H9 (cell line): Measurements from ENCODE around the gene MICU1. TPM values are rescaled to one million over a fixed set of nuclear protein-coding genes. Genes with fewer than 3 reads are reported as not detected.

Experiments
- DNase-seq: peaks from one replicate; pipeline ENCODE4 v3.0.0-alpha.2; 2017
- H2AFZ ChIP-seq: one replicate; pipeline ENCODE4 v1.6.1; 2013; ENCODE audit warnings: mild to moderate bottlenecking, low read length, control low read depth, moderate library complexity
- H2AK5ac ChIP-seq: 2 replicates; pipeline ENCODE4 v1.6.1; 2013; ENCODE audit warnings: low read length, control low read depth, mixed read lengths; ENCODE audit not compliant: insufficient read length
- H2BK120ac ChIP-seq: one replicate; pipeline ENCODE4 v1.6.1; 2013; ENCODE audit warnings: low read depth, mild to moderate bottlenecking, low read length, control low read depth, inconsistent platforms; ENCODE audit not compliant: poor library complexity, severe bottlenecking
- H2BK12ac ChIP-seq: 2 replicates; pipeline ENCODE4 v1.6.1; 2013; ENCODE audit warnings: low read length, control low read depth, mixed read lengths, low read depth; ENCODE audit not compliant: insufficient read length
- H2BK15ac ChIP-seq: 2 replicates; pipeline ENCODE4 v1.6.1; 2013; ENCODE audit warnings: low read depth, low read length, control low read depth
- H2BK20ac ChIP-seq: one replicate; pipeline ENCODE4 v1.6.1; 2013; ENCODE audit warnings: low read depth, mild to moderate bottlenecking, low read length, control low read depth, inconsistent platforms; ENCODE audit not compliant: poor library complexity, severe bottlenecking
- H2BK5ac ChIP-seq: 2 replicates; pipeline ENCODE4 v1.6.1; 2013; ENCODE audit warnings: low read length, control low read depth, mixed read lengths; ENCODE audit not compliant: insufficient read length
- H3K14ac ChIP-seq: 2 replicates; pipeline ENCODE4 v1.6.1; 2013; ENCODE audit warnings: low read length, control low read depth; ENCODE audit not compliant: insufficient read depth
- H3K18ac ChIP-seq: 2 replicates; pipeline ENCODE4 v1.6.1; 2013; ENCODE audit warnings: low read depth, mild to moderate bottlenecking, mixed read lengths, low read length, control low read depth; ENCODE audit not compliant: insufficient read length
- H3K23ac ChIP-seq: 2 replicates; pipeline ENCODE4 v1.6.1; 2013; ENCODE audit warnings: low read length, control low read depth, mixed read lengths, low read depth; ENCODE audit not compliant: insufficient read length
- H3K23me2 ChIP-seq: 2 replicates; pipeline ENCODE4 v1.6.1; 2013; ENCODE audit warnings: low read depth, mild to moderate bottlenecking, mixed read lengths, low read length, control low read depth; ENCODE audit not compliant: insufficient read length, poor library complexity, severe bottlenecking
- H3K27ac ChIP-seq: 2 replicates; pipeline ENCODE4 v1.5.1; 2013; ENCODE audit warnings: low read length, control low read depth, mixed read lengths, low read depth; ENCODE audit not compliant: insufficient read length
- H3K27me3 ChIP-seq: 2 replicates; pipeline ENCODE4 v1.6.1; 2013; ENCODE audit warnings: low read length, control low read depth, inconsistent platforms; ENCODE audit not compliant: insufficient read depth
- H3K4ac ChIP-seq: 2 replicates; pipeline ENCODE4 v1.6.1; 2013; ENCODE audit warnings: low read depth, mild to moderate bottlenecking, control low read depth, inconsistent platforms, low read length, moderate library complexity
- H3K4me1 ChIP-seq: 2 replicates; pipeline ENCODE4 v1.6.1; 2013; ENCODE audit warnings: low read length, control low read depth, inconsistent platforms; ENCODE audit not compliant: insufficient read depth
- H3K4me2 ChIP-seq: 2 replicates; pipeline ENCODE4 v1.6.1; 2013; ENCODE audit warnings: low read length, control low read depth, mixed read lengths; ENCODE audit not compliant: insufficient read length, insufficient read depth
- H3K56ac ChIP-seq: 2 replicates; pipeline ENCODE4 v1.6.1; 2013; ENCODE audit warnings: low read depth, mild to moderate bottlenecking, mixed read lengths, low read length, control low read depth; ENCODE audit not compliant: insufficient read length
- H3K79me1 ChIP-seq: 2 replicates; pipeline ENCODE4 v1.6.1; 2013; ENCODE audit warnings: low read depth, mild to moderate bottlenecking, moderate library complexity, low read length, control low read depth, inconsistent platforms; ENCODE audit not compliant: insufficient read depth, poor library complexity, severe bottlenecking
- H3K79me2 ChIP-seq: 2 replicates; pipeline ENCODE4 v1.6.1; 2013; ENCODE audit warnings: low read length, control low read depth, inconsistent platforms; ENCODE audit not compliant: insufficient read depth
- H3K9ac ChIP-seq: 2 replicates; pipeline ENCODE4 v1.6.1; 2013; ENCODE audit warnings: low read length, control low read depth, mixed read lengths; ENCODE audit not compliant: insufficient read length; ENCODE audit errors: extremely low read depth
- H3K9me3 ChIP-seq: one replicate; pipeline ENCODE4 v1.6.1; 2013; ENCODE audit warnings: low read depth, low read length, inconsistent platforms; ENCODE audit not compliant: control insufficient read depth
- H3T11ph ChIP-seq: one replicate; pipeline ENCODE4 v1.6.1; 2013; ENCODE audit warnings: mild to moderate bottlenecking, low read length, control low read depth, inconsistent platforms
- H4K20me1 ChIP-seq: one replicate; pipeline ENCODE4 v1.6.1; 2013; ENCODE audit not compliant: control insufficient read depth, insufficient read length, insufficient read depth
- H4K5ac ChIP-seq: 2 replicates; pipeline ENCODE4 v1.6.1; 2013; ENCODE audit warnings: low read depth, mild to moderate bottlenecking, mixed read lengths, low read length, control low read depth; ENCODE audit not compliant: insufficient read length
- H4K8ac ChIP-seq: replicated peaks from 2 replicates; pipeline ENCODE4 v1.6.1; 2013; ENCODE audit warnings: low read length, control low read depth, mixed read lengths, low read depth; ENCODE audit not compliant: insufficient read length
- H4K91ac ChIP-seq: 2 replicates; pipeline ENCODE4 v1.6.1; 2013; ENCODE audit warnings: low read depth, mild to moderate bottlenecking, moderate library complexity, mixed read lengths, low read length, control low read depth; ENCODE audit not compliant: insufficient read length
- H3K27ac Mint-ChIP-seq, 3 experiments: 2 replicates in 2 of 3; 3 replicates in 1 of 3; pipeline ENCODE4 v1.8.0; 2020 to 2021; ENCODE audit warnings: mixed read lengths in 3 of 3, mild to moderate bottlenecking in 1 of 3, moderate library complexity in 1 of 3
- H3K27me3 Mint-ChIP-seq: 2 replicates; pipeline ENCODE4 v1.8.0; 2021; ENCODE audit warnings: low read depth, mild to moderate bottlenecking, moderate library complexity, mixed read lengths
- H3K36me3 Mint-ChIP-seq, 3 experiments: 2 replicates in 2 of 3; 3 replicates in 1 of 3; pipeline ENCODE4 v1.8.0; 2020 to 2021; ENCODE audit warnings: low read depth in 3 of 3, mixed read lengths in 3 of 3; ENCODE audit not compliant: insufficient read depth in 1 of 3
- H3K4me1 Mint-ChIP-seq, 2 experiments: 2 replicates each; pipeline ENCODE4 v1.8.0; 2020; ENCODE audit warnings: mixed read lengths in 2 of 2
- H3K4me3 Mint-ChIP-seq, 2 experiments: 2 replicates in 1 of 2; 3 replicates in 1 of 2; pipeline ENCODE4 v1.8.0; 2020 to 2021; ENCODE audit warnings: mild to moderate bottlenecking in 2 of 2, mixed read lengths in 2 of 2, moderate library complexity in 1 of 2
- H3K9me3 Mint-ChIP-seq, 2 experiments: 2 replicates in 1 of 2; 3 replicates in 1 of 2; pipeline ENCODE4 v1.8.0; 2020; ENCODE audit warnings: mild to moderate bottlenecking in 2 of 2, mixed read lengths in 2 of 2, moderate library complexity in 1 of 2
- CTCF ChIP-seq: fragments of 200-600 bp; sonication (generic); conservative IDR thresholded peaks from 3 replicates; pipeline ENCODE4 v1.8.0; 2021; ENCODE audit warnings: antibody characterized with exemption, mild to moderate bottlenecking
- total RNA-seq: library from RNA; stranded (reverse); gene quantifications from 2 replicates; pipeline ENCODE4 v1.2.1, GENCODE V29; 2021

The MICU1 gene
- total RNA-seq, 1 experiment from 2014 or later: 33.2 TPM

DNA sequence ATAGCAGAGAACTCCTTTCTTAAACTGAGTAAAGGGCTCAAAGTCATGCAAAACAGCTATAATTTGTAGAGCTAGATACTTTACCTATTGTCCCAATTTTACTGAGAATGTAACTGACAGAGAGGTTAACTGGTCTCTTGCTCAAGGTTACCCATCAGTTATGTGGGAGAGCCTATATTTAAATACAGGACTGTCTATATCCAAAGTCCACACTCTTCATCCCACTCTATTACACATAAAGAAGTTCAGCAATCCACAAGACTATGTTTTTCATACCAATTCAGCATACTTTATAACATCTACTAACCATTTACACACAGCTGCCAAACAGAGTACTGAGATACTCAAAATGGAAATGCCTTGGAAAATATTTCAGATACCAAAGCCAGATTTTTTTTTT lies 100.2 kb downstream of the MICU1 start:
- Histone ChIP-seq H3K9me3 (no peaks in the 10 kb centered on the region), H3K56ac (no peak overlapping the region), H2BK5ac (no peak overlapping the region), H3K4ac (no peak overlapping the region), H4K8ac (no peak overlapping the region), H3K4me1 (no peaks in the 10 kb centered on the region), H3K79me2 (no peaks in the 10 kb centered on the region), H3K4me2 (no peak overlapping the region), H2BK20ac (no peak overlapping the region), H3K23me2 (no peaks in the 10 kb centered on the region), H3K9ac (no peak overlapping the region), H2BK12ac (no peak overlapping the region), H3K14ac (no peak overlapping the region), H3K27ac (no peak overlapping the region), H3K23ac (no peak overlapping the region), H3K18ac (no peak overlapping the region), H2BK120ac (no peak overlapping the region), H4K91ac (no peak overlapping the region), H2BK15ac (no peak overlapping the region), H4K5ac (no peak overlapping the region), H3T11ph (no peak overlapping the region), H2AFZ (no peak overlapping the region), H2AK5ac (no peak overlapping the region), H3K27me3 (no peaks in the 10 kb centered on the region), H3K79me1 (no peaks in the 10 kb centered on the region), H4K20me1 (no peaks in the 10 kb centered on the region)
- H3K27ac Mint-ChIP-seq: no peak overlapping the region; a peak in 1 of 7 replicates
- H3K36me3 Mint-ChIP-seq: no peaks in the 10 kb centered on the region
- no peaks in the 10 kb centered on the region for H3K4me1 Mint-ChIP-seq
- TF ChIP-seq CTCF: no peak
- H3K27me3 Mint-ChIP-seq: no peaks in the 10 kb centered on the region
- no peak overlapping the region for H3K4me3 Mint-ChIP-seq
- H3K9me3 Mint-ChIP-seq: no peaks in the 10 kb centered on the region
- no peak for DNase-seq
